Measurements from ENCODE around the gene ANKH.

Gene ANKH

DNA sequence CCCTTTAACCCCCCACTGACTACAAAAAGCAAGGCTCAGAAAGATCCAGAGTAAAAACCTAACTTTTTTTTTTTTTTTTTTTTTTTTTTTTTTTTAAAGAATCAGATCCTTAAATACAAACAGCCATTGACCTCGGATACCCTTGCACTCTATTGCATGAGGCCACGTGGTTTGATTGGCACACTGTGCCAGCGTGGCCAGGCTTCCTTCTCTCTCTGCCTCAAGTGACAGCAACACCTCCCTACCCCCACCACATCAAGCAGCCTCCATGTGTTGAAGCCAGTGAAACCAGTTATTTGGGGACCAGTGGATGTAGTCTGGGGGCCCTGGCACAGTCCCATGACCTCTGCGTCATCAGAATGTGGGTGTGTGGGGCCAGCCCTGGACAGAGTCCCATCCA is 135.6 kb downstream of the ANKH start:
- no peak for DNase-seq (ENCODE audit: low spot score)

- DNase-seq (ENCODE audit: low spot score), result no peak
These were observed 137.2 kb downstream of the ANKH start for GRCh38 chr5:14734396-14734795.

DNA sequence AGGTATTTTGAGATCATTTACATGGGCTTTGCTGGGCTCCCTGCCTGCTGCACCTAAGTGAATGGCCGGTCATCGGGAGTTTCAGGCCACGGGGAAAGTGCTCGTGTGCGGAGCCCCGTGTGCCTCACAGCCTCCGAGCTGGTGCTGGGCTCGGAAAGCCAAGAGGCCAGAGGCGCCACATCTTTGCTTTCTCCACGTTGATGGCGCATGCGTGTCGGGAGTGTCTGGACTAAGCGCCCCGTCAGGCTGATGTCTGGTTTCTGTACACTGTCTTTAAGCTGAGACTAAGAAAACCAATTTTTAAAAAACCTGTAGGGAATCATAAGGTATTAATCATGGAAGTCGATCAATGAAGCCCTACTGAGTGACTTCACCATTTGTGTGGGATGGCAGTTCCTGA is 137.9 kb downstream of the ANKH start:
- DNase-seq (ENCODE audit: low spot score), result no peak

GRCh38 chr5:14732991-14733390 is 138.6 kb downstream of the ANKH start:
- DNase-seq (ENCODE audit: low spot score), result no peak

DNA sequence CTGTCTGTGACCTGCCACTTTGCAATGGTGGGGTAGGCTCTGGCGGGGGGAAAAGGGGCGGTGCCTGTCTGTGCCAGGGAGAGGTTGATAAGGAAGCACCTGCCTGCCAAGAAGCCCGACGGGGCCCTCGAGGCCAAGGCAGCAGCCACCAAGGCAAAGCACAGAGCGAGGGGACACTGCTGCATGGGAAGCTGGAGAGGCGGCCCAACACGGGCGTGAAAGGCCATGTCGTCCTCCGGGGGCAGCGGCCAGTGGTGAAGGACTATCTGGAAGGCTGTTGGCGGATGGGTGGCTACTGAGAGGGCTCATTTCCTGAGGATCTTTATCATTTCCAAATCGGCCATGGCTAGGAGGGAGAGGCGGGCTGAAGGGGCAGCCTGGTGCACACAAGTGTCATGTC is 140.7 kb downstream of the ANKH start:
- DNase-seq (ENCODE audit: low spot score), result no peak

DNA sequence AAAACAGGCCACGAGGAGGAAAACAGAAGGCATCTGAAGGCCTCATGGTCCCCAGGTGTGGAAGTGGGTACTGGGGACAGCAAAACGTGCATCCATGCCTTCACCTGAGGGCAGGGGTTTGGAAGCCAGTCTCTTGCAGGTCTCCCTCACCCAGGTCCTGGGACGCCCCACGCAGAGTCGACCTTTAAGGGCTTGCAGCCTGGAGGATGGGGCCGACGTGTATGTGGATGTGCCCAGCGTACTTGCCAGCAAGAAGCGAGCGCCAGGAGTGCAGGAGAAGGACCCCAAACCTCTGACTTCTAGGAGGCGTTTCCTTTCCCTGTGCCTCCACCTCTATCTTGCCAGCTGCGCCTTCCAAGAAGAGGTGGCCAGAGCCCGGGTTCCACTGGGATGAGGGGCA is 141.1 kb downstream of the ANKH start:
- no peak for DNase-seq (ENCODE audit: low spot score)

- DNase-seq (ENCODE audit: low spot score), result no peak
These were observed 141.9 kb downstream of the ANKH start for GRCh38 chr5:14729448-14730385.

GRCh38 chr5:14728459-14728938 is 143.1 kb downstream of the ANKH start:
- DNase-seq (ENCODE audit: low spot score), result peak; percentile 78

DNA sequence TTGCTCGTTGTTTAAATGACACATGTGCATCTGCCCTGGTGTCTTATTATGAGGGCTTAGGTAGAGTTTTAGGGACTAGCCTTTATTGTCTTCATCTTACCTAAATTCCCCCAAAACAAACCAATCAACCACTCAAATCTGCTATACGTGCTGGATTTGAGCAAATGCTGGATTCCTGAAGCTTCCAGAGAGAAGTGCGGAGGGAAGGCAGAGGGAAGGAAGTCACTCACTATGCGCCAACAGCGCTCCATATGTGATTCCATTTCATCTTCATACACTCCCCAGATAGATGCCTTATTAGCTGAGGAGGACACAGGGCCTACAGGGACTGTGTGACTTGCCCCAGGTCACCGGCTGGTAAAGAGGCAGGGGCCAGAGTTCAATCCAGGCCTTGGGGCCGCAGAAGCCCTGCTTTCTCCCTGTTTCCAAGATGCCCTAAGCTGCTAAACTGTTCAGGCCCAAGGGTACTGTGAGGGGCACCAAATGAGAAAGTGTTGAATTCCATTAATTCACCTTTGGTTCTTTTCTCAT is 143.6 kb downstream of the ANKH start:
- DNase-seq (ENCODE audit: low spot score), result no peak

DNA sequence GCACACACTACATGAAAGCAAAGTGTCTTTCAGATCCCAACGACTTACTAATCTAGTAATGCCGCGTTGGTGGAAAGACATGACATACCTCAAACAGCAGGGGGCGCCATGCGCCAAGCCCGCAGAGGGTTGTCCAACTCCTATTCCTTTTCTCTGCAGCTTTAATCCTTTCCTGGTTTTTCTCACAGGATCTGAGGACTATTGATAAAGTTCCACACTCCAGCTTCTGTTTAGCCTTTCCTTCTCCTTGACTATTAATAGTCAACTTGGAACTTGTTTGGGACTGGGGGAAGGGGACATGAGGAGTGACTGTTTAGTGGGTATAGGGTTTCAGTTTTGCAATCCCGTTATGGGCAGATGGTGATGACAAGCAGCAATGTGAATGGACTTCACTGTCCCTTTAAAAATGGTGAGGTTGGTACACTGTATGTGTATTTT is 144.1 kb downstream of the ANKH start:
- DNase-seq (ENCODE audit: low spot score), result peak; percentile 86

DNA sequence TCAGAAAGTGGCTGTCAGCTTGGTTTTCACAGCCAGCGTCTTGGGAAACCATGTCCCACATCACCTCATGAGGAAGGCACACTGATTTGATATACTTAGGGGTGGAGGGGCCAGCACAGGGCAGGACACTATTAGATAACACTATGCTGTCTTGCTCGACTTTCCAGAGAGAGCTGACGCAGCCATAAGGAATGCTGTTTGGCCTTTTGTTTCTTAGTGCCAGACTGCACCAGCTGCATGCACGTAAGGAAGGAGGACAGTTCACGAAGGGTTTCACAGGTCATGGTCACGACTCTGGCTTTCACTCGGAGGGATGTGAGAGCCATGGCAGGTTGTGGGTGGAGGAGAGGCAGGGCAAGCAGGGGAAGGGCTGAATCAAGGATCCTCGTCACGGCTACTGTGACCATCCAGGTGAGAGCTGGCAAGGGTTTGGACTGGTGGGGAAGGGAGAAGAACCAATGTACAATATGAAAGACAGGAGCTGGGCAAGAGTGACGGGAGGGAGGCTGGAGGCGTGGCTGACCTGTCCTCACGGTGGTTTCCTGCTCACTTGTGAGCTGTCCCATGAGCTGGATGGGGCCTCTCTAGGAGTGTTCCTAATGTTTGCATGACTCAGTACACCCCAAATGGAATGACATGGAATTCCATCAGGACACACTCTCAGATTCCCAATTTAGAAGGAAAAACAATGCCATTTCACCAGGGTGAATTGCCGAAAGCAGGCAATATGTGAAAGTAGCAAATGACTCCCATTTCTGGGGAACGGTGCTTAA is 145.3 kb downstream of the ANKH start:
- no peak for DNase-seq (ENCODE audit: low spot score)

- DNase-seq (ENCODE audit: low spot score), result no peak
These were observed 146.9 kb downstream of the ANKH start for GRCh38 chr5:14724633-14725032.

GRCh38 chr5:14723701-14724132 is 147.9 kb downstream of the ANKH start:
- no peak for DNase-seq (ENCODE audit: low spot score)

DNA sequence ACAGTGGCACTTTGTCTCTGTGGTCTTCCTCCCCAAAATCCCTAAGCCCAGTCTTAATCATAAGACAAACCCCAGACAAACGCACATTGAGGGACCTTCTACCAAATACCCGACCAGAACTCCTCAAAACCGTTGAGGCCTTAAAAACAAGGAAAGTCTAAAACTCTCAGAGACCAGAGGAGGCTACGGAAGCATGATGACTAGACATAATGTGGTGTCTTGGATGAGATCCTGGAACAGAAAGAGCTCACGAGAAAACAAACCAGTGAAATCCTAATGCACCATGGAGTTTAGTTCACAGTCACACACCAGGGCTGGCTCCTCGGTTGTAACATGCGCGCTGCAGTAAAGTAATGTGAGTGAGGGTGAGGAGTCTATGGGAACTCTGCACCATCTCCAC is 148.7 kb downstream of the ANKH start:
- no peak for DNase-seq (ENCODE audit: low spot score)

DNA sequence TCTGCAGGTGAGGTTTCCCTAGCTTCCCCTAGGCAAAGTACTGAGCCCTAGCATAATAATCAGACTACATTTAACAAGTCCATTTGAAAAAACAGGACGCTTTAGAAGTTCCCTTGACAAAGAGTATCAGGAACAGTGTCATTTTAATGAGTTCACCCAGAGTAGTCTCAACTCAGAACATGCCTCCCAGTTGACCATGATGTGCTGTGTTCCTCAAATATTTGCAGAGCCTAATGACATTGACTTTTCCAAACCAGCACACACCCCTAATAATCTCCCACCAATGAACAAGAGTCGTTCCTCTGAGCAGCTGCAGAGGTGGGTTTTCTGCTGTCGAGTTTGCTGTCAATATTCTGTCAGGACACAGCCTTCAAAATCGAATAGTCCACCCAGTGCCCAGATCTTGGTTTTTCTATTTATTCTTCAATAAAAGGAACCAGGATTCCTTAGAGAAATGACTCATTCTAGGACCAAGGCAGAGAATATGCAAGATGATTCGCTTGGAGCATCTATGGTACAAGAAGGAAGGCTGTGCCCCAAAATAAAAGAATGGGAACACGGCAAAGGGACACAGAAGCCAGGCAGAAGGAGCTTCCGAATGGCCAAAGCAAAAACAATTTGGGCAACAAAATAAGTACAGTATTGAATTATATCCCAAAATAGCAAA is 149.5 kb downstream of the ANKH start:
- no peak for DNase-seq (ENCODE audit: low spot score)

DNA sequence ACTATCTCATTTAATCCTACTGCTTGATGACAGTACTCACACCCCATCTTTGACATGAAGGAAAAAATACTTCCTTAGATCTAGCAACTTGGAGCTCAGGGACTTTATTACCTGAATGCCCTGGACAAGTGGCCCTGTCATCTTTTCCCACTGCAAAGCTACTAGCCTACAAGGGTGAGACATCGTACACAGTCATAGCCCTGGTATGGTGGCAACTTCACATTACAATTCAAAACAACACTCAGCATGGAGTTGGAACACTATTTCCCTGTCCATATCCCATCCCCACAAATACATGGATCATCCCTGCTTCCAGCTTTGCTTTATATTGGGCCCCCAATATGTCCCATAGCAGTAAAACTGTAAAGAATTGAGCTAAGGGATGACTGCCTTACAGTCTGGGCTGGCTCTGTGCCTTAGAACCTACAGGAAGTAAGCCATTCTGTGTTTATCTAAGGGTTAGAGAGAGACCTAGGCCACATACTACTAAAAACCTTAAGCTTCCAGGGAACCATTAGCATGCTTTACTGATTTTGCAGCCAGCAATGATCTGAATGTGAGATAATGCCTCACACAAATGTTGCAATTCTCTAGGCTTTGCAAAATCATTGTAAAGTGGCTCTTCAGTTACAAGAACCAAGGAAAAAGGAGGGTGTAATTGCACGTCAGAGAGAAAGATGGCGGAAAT is 151.2 kb downstream of the ANKH start:
- DNase-seq (ENCODE audit: low spot score), result no peak

- DNase-seq (ENCODE audit: low spot score), result no peak
These were observed 152.8 kb downstream of the ANKH start for GRCh38 chr5:14718778-14719177.

DNA sequence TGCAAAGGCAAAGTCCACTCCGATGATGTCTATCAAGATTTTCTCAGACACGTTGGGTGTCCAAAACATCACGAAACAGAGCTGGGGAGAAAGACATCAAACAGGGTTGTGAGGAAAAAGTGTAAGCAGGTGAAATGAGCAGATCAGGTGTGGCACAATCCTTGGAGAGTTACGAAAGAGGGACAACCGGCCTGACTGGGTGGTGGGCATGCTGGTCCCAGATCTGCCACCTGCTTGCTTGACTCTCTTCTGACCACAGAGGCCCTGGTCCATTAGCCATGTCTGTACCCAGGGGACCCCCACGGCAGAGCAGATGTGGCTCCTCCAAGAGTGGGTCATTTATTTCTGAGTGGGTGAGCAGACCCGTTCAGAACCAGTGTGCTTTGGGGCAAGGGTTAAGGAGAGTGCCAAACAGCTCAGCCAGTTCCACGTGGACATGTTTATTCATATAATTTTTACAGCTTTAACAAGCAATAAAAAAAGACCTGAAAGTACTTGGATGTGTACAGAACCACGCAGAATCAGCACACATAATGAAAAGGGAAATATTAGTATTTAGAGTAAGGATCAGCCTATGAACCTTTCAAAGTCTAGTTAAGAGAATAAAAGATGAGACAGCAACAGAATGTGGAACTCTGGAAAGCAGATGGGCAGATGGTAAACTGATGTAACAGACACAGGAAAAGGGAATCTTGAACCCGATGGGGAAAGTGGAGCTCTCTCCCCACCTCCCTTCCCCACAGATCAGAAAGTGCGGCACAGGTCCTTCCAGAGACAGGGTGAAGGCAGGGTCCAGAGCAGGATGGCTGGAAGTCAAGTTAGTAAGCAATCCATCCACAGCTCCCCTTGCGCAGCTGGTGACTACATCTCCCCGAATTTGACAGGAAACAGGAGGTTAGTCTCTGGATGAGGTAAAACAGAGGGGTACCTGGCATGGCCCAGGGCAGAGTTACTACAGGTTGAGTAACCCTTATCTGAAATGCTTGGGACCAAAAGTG is 154.5 kb downstream of the ANKH start:
- no peak for DNase-seq (ENCODE audit: low spot score)

DNA sequence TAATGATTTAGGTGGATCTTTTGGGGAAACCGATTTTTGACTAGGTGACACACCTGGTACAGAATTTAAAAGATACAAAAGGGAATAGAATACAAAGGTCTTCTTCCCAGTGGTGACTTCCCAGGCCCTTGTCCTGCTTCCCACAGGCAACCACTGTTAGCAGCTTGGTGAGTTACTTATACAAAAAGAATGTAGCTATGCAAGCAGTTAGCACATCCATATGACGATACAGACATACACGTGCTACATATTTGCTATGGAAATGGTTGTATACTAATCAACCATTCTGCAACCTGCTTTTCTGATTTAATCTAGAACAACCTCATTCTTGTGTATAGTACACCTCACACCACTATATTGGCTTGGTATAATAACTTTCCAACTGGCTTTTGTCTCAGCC is 156.1 kb downstream of the ANKH start:
- no peak for DNase-seq (ENCODE audit: low spot score)

- DNase-seq (ENCODE audit: low spot score), result no peak
These were observed 156.9 kb downstream of the ANKH start for GRCh38 chr5:14714706-14715105.
